ENCODE measurements around the gene PSG6.
"Not testable (repeated sequence)": the region's sequence is repeated elsewhere in the genome, so short reads cannot be mapped to it uniquely, and the experiment has no call there.

GRCh38 chr19:42874901-42875813 lies 42.5 kb downstream of the PSG6 start:
- not testable (repeated sequence) for TF ChIP-seq POLR2A (IDR thresholded peaks at IDR 0.05; ENCODE audit: low read length); GATA1 (IDR thresholded peaks at IDR 0.05; ENCODE audit: low read depth, low read length)

Data from erythroblast (primary cell).